Occipital lobe (tissue), 2 donors: ENCODE data around the gene SLC11A1. TPM values are rescaled to one million over a fixed set of nuclear protein-coding genes. Genes with fewer than 3 reads are reported as not detected.

Source experiments
- DNase-seq: peaks from one replicate; lab custom pipeline; 2025; lab: John Stamatoyannopoulos, UW
- total RNA-seq: library from RNA; depleted of rRNA; stranded (reverse); fragments of >200 nt; gene quantifications from one replicate; pipeline ENCODE4 v1.2.3, GENCODE V29; 2014

The SLC11A1 gene, protein sequence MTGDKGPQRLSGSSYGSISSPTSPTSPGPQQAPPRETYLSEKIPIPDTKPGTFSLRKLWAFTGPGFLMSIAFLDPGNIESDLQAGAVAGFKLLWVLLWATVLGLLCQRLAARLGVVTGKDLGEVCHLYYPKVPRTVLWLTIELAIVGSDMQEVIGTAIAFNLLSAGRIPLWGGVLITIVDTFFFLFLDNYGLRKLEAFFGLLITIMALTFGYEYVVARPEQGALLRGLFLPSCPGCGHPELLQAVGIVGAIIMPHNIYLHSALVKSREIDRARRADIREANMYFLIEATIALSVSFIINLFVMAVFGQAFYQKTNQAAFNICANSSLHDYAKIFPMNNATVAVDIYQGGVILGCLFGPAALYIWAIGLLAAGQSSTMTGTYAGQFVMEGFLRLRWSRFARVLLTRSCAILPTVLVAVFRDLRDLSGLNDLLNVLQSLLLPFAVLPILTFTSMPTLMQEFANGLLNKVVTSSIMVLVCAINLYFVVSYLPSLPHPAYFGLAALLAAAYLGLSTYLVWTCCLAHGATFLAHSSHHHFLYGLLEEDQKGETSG
- 1.7 TPM for total RNA-seq

DNA sequence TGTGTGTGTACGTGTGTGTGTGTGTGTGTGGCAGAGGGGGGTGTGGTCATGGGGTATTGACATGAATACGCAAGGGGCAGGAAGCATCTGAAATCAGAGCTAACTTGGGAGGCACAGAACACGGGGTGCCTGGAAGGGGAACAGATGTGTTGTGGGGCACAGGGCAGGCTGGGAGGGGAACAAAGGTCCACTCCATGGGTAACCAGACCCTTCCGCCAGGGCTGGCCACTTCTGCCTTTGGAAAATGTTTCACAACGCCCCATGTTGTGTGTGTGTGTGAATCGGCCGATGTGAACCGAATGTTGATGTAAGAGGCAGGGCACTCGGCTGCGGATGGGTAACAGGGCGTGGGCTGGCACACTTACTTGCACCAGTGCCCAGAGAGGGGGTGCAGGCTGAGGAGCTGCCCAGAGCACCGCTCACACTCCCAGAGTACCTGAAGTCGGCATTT lies at the start of gene SLC11A1:
Gene SLC11A1, plus strand, starts transcription at position 358 of the 451 bp plus-strand sequence. CDS start 96 bp downstream, outside the sequence.
- no peak for DNase-seq

DNA sequence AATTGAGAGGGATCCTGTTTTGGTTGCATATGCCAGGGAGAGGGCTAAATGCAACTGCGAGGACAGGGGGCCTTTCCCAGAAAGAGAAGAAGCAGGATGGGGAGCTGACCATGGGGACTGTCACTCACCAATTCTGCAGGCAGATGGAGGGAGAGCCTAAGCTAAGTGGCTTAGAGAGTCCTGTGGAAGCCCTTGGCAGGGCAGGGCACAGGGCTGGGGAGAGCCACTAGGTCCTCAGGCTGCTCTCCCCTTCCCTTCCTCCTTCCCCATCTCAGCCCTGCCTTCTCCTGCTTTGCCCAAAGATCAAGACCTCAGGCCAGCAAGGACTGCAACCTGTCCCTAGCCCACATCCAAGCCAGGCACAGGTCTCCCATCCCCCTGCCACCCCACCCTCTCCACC lies 49.8 kb upstream of the SLC11A1 start:
- DNase-seq = no peak

DNA sequence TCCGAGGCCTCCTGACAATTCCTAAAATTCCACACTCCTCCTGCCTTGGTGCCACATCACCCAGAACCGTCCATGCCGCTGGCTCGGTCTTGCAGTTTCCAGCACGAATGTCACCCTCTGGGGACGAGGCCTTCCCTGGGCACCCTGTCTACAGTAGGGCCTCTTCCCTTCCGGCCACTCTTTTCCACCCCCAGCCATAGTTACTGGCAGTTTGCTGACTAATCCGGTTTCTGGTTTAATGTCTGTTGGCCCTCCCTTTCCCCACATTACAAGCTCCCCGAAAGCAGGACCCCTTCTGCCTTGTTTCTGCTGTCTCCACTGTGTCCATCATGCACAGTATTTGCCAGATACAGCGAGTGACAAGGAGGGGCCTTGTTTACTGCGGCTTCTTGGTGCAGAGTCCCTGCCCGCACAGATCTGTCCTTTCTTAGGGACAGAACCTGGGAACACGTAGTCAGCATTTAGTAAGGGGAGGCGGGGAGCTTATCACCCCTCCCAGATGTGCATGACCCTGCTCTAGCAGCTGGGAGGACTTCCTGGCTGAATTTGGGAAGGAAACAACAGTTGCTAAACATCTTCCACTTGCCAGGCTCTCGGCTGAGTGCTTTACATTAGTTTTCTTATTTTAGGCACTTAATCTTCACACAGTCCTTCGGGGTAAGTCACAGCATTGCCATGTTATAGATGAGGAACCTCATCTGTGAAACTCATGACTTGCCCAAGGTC lies 49.0 kb upstream of the SLC11A1 start:
- no peak for DNase-seq

DNA sequence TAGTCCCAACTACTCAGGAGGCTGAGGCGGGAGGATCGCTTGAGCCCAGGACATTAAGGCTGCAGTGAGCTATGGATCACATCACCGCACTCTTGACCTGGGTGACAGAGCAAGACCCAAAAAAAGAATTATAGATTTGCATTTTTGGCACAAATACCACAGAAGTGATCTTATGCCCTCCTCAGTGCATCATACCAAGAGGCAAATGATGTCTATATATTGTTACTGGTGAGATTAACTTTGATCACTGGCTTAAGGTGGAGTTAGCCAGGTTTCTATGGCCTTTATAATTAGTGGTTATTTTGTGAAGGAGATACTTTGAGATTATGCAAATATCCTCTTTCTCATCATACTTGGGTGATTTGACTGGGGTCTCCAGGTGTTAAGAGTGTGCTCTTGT lies 47.5 kb upstream of the SLC11A1 start:
- no peak for DNase-seq

DNA sequence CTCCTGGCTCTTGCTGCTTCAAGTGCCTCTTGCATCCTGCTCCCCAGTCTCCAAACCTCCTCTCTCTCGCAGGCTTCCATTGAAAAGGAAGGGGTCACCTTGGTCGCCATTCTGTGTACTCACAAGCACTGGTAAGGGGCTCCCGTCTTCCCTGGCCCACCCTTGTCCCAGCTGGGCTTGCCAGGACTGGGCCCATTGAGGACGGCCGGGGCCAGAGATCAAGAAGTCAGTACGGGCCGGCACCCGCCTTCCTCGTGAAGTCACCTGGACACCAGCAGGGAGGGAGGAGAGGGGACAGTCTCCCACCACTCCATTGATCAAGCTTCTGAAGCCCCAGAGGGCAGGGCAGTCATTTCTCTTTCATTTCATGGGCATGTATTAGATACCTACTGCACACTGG lies 41.4 kb upstream of the SLC11A1 start:
- no peak for DNase-seq

DNA sequence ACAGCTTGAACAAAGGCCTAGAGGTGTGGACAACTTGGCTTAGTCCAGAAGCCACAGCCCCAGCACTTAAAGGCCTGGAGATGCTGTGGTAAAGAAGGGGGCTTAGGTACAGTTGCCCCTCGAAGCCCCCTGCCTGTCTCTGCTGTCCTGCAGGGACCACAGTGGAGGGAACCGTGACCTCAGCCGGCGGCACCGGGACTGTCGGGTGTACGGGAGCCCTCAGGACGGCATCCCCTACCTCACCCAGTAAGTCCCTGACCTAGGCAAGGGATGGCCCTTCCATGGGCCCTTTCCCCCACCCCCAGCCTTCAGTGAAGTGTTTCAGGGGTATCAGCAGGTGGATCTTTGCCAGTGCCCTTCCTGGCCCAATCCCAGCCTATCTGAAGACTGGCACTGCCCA lies 40.7 kb upstream of the SLC11A1 start:
- DNase-seq = no peak

DNA sequence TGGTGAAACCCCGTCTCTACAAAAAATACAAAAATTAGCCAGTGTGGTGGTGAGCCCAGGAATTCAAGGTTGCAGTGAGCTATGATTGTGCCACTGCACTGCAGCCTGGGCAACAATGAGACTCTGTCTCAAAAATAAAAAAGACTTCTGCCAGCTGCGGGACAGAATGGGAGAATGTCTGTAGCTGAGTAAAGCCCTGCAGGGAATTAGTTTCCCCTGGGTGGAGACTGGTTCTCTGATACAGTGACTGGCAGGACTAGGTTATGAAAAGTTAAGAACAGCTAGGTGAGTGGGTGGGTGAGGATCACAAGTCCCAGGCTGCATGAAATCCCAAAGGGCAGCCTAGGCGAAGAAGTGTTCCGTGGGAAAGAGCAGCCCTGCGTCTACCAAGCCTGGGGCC lies 39.2 kb upstream of the SLC11A1 start:
- DNase-seq = no peak

DNA sequence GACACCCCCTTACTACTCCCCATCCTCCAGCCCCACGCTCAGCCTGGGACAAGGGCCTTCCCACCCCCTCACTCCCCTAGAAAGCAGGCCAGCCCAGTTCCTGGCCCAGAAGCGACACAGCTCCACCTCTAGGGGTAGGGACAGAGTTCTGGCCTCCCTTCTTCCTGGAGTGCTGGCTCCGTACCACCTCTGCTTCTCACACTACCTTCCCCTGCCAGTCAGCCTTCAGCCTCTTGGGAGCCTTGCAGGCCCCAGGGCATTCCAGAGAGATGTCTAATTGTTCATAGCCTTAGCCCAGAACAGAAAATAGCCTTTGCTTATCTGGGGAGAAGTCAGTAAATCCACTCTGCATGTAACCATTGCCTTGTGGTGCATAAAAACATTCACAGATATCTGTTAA lies 38.5 kb upstream of the SLC11A1 start:
- no peak for DNase-seq

DNA sequence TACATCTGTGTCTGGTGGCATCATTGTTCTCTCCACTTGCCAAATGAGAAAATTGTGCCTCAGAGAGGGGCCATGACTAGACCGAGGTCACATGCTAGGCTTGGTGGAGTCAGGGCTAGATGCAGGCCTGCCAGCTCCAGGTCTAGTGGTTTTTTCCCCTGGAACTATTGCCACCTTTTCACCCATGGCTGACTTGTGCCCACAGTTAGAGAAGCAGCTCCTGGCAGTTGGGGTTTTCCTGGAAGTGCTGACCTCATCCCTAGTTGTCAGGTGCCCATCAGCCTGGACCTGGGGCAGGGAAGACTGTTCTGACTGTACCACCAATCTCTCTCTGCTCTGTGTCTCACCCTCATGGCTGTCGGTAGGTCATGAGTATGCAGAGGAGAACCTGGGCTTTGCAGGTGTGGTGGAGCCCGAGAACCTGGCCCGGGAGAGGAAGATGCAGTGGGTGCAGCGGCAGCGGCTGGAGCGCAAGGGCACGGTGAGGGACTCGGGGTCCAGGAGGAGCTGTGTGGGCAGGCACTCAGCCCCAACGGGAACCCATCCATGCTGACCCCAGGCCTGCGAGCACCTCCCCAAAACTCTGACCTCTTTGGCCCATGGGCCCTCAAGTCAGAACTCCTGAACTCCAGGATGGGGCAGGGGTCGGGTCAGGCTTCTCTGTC lies 37.9 kb upstream of the SLC11A1 start:
- no peak for DNase-seq

DNA sequence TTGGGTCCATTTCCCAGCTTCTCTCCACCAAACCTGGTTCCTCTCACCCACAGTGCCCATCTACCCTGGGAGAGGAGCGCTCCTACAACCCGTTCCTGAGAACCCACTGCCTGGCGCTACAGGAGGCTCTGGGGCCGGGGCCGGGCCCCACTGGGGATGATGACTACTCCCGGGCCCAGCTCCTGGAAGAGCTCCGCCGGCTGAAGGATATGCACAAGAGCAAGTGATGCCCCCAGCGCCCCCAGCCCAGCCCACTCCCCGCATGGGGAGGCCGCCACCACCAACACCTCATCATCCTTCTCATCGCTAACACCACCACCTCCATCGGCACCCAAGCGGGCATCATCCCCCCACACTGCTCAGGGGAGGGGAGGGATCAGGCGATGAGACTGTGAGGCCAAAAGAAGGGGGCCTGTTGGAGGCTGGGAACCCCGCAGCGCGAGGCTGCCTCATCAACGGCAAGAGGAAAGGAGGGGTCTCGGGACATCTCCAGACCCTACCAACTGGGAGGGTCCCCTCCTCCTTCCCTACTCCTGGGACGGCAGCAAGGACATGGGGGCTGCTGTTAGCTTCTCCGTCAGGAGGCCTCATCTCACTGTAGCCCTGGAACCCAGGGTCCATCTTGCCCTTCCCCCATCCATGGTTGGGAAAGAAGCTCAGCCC lies 37.2 kb upstream of the SLC11A1 start:
- DNase-seq = no peak

DNA sequence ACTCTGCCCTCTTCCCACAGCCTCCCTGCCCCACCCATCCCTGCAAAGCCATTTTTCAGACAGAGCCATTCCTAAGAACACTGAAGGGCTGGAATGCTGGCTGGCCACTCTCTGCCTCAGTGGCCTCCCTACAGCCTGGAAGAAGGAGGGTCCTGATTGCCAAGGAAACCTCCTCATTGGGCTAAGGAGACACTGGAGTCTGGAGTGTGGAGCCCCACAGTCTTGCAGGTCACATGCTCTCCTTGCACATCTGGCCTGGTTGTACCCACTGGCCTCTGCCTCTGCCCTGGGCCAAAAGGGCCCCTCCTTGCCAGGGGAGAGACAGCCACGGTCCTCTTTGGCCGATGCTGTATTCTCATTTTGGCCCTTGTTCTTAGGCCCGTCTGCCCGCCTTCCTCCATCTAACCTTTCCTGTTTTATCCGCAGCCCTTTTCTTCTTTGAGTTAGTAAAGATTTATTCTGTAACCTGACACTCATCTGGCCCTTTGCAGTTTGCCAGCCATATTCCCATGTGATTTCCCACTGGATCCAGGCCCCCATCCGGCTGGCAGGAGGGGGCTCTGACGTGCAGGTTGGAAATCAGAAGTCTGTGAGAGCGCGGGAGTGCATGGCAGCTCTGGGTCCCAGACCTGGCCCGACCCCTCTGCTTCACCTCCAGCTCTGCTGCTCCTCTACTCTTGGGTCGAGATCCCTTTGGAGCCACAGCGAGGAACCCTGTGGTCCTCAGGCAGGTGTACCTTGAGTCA lies 36.4 kb upstream of the SLC11A1 start:
- no peak for DNase-seq

DNA sequence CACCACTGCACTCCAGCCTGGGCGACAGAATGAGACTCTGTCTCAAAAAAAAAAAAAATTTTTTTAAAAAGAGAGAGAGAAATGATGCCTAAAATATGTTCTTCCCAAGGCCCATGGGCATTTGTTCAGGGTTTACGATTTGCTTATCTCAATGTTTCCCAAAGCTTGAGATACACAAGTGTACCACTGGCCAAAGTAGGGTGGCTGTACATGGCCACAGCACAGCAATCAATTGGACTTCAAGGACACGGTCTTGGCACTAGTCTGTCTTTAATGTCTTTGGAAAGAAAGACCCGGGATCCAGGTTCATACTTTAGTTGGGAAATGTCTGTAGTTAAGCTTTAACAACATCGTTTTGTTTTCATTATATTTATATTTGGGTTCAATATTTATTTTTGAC lies 34.9 kb upstream of the SLC11A1 start:
- DNase-seq = no peak

DNA sequence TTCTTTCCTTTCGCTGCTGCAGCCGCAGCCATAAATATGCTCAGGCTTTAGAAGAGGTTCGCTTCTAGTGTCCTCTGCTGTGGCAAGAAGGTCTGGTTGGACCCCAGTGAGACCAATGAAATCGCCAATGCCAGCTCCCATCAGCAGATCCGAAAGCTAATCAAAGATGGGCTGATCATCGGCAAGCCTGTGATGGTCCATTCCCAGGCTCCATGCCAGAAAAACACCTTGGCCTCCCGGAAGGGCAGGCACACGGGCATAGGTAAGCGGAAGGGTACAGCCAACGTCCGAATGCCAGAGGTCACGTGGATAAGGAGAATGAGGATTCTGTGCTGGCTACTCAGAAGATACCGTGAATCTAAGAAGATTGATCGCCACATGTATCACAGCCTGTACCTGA lies 28.0 kb upstream of the SLC11A1 start:
- DNase-seq = no peak

DNA sequence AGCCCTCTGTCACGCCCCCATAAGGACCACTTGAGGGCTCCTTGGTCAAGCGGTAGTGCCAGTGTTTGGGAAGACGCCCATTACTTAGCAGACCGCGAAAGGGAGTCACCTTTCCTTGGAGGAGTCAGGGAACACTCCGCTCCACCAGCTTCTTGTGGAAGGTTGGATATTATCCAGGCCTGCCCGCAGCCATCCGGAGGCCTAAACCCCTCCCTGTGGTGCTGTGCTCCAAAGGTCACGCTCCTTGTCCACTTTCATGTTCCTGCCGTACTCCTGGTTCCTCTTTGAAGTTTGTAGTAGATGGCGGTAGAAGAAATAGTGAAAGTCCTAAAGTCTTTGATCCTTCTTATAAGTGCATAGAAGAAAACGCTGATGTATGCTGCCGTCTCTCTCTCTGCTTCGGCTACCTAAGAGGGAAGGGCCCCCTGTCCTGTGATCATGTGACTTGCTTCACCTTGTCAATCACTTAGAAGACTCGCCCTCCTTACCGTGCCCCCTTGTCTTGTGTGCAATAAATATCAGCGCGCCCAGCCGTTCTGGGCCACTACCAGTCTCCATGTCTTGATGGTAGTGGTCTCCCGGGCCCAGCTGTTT lies 27.1 kb upstream of the SLC11A1 start:
- no peak for DNase-seq

DNA sequence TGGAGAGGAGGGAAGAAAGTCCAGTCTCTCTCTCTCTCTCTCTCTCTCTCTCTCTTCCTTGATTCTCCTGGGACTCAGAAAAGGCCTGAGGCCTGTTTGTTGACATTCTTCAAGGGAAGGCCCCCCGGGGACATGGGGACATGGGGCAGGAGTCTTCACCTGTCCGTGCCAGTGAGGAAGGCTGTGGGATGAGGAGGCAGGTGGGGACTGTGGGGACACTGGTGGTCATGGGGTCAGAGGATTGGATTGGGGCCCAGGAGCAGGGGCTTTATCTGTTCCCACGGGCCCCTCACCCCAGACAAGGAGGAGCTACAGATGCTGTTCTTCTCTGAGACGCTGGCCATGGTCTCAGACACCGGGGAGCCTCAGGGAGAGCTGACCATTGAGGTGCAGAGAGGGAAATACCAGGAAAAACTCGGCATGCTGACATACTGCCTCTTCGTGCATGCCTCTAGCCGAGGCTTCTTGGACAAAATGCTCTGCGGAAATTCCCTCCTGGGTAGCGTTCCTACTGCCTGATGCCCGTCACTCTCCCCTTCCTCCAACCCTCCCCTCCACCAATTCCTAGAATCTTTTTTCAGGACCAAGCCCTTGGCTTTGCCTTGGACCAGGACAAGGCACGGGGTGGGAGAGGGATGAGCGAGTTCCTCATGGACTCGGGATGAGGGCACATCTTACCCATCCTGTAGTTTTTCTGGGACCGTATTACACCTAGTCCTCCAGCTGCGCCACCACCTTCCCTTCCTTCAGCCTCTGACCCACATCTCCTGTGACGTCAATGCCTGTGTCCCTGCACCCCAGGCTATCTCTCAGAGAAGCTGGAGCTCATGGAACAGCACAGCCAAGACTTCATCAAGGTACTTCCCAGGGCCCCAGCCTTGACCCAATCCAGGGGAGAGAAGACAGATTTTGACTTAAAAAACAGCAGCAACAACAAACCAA lies 24.6 kb upstream of the SLC11A1 start:
- DNase-seq = no peak

DNA sequence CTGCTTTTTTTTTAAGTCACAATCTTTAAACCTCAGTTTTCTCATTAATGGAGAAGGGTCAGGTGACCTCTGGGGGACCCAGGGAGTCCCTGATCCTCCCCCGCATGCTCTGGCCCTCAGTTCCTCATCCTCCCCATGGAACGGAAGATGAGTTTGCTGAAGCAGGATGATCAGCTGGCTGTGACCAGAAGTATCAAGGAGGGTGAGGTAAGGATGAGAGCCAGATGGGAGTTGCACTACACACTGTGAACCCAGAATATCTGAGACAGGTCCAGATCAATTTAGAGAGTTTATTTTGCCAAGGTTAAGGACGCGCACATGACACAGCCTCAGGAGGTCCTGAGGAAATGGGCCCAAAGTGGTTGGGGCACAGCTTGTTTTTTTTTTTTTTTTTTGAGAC lies 21.6 kb upstream of the SLC11A1 start:
- DNase-seq = no peak

DNA sequence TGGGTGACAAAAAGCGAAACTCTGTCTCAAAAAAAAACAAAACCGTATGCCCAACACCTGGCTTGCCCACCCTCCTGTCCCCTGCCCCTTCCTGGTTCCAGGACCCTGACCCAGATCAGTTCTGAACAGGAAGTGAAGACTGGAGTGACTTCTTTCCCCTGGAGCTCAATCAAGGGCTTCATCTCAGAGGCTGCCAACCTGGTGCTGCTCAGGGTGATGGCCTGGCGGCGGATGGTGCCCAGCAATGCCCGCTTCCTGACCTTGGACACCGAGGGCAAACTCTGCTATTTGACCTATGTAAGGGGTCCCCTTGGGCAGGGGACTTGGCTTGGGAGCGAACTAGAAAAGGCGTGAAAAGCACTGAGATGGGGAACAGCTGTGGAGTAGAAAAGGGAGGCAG lies 19.5 kb upstream of the SLC11A1 start:
- DNase-seq = no peak

DNA sequence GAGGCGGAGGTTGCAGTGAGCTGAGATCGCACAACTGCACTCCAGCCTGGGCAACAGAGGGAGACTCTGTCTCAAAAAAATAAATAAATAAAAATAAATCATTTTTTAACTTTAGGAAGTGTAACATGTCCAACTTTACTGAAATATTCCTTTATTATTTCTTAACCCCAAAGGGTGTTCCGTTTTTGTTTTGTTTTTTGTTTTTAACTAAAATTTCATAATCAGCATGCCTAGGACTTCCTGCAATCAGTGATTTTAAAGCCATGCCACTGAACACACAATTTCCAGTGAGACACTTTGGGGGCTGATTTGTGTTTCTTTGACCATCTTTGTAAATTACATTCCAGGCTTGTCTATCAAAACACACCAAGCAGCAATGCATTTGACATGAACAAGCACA lies 18.3 kb upstream of the SLC11A1 start:
- DNase-seq = no peak

DNA sequence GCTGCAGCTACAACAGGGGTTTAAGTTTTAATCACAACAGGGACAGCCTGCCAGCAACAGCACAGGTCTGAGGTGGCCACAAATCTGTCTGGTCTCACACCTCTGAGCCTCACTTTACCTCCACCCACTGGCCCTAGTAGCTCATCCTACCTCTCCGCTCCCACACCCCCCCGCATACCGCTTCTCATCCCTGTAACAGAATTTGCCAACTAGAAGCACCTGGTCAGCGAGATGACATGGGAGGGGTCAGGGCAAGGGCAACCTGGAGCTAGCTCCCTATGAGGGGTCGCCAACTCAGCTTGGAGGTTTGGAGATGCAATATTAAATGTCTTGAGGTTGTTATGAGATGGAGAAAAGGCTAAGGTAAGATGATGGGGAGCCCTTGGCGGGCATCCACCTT lies 17.9 kb upstream of the SLC11A1 start:
- no peak for DNase-seq
